Keratinocyte (primary cell): ENCODE measurements around the gene TXNRD1. TPM values are rescaled to one million over a fixed set of nuclear protein-coding genes. Genes with fewer than 3 reads are reported as not detected.

ENCODE experiments used
- DNase-seq: peaks from one replicate; pipeline ENCODE4 v3.0.0-alpha.2; 2011; ENCODE audit warnings: low read depth, missing footprints, low spot score
- FAIRE-seq: peaks from 2 replicates; lab custom pipeline; 2011; peaks lifted over from hg19 to GRCh38; lab: Jason Lieb, UNC
- H2AFZ ChIP-seq: 2 replicates; pipeline ENCODE4 v1.6.0; 2012; ENCODE audit warnings: low read length, control low read depth, inconsistent platforms; ENCODE audit not compliant: control insufficient read depth
- H3K27ac ChIP-seq: 2 replicates; pipeline ENCODE4 v1.5.1; 2011; ENCODE audit warnings: low read length; ENCODE audit not compliant: control insufficient read depth, insufficient read depth
- H3K27me3 ChIP-seq: 3 replicates; pipeline ENCODE4 v1.6.0; 2011; ENCODE audit warnings: low read length; ENCODE audit not compliant: control insufficient read depth, insufficient read depth; ENCODE audit errors: extremely low read depth
- H3K36me3 ChIP-seq, 2 experiments: 2 replicates in 1 of 2; 3 replicates in 1 of 2; pipeline ENCODE4 v1.5.1; 2011; ENCODE audit warnings: low read length in 2 of 2, mild to moderate bottlenecking in 1 of 2; ENCODE audit not compliant: control insufficient read depth in 2 of 2, insufficient read depth in 2 of 2; ENCODE audit errors: extremely low read depth in 1 of 2
- H3K4me1 ChIP-seq: 3 replicates; pipeline ENCODE4 v1.5.1; 2011; ENCODE audit warnings: low read length; ENCODE audit not compliant: control insufficient read depth, insufficient read depth; ENCODE audit errors: extremely low read depth
- H3K4me2 ChIP-seq: 3 replicates; pipeline ENCODE4 v1.6.0; 2011; ENCODE audit warnings: low read depth, low read length; ENCODE audit not compliant: control insufficient read depth, insufficient read depth; ENCODE audit errors: extremely low read depth
- H3K4me3 ChIP-seq, 3 experiments: fragments of 200-600 bp in 1 of 3; sonication (generic) in 1 of 3; 2 replicates in 2 of 3; 3 replicates in 1 of 3; pipeline ENCODE4 v1.5.1; 2011 to 2016; ENCODE audit warnings: low read length in 3 of 3, mild to moderate bottlenecking in 3 of 3, control low read depth in 2 of 3, inconsistent platforms in 1 of 3, low read depth in 1 of 3, mixed read lengths in 1 of 3, mixed run types in 1 of 3, moderate library complexity in 1 of 3; ENCODE audit not compliant: control insufficient read depth in 2 of 3, insufficient read depth in 2 of 3; ENCODE audit errors: extremely low read depth in 1 of 3
- H3K79me2 ChIP-seq: 2 replicates; pipeline ENCODE4 v1.6.0; 2012; ENCODE audit warnings: low read length; ENCODE audit not compliant: control insufficient read depth, insufficient read depth
- H3K9ac ChIP-seq: 3 replicates; pipeline ENCODE4 v1.6.0; 2011; ENCODE audit warnings: low read length; ENCODE audit not compliant: control insufficient read depth, insufficient read depth; ENCODE audit errors: extremely low read depth
- H3K9me1 ChIP-seq: 3 replicates; pipeline ENCODE4 v1.6.0; 2011; ENCODE audit warnings: low read length; ENCODE audit not compliant: control insufficient read depth, insufficient read depth; ENCODE audit errors: extremely low read depth
- H3K9me3 ChIP-seq: 2 replicates; pipeline ENCODE4 v1.5.1; 2012; ENCODE audit warnings: low read depth, low read length; ENCODE audit not compliant: control insufficient read depth
- H4K20me1 ChIP-seq: 3 replicates; pipeline ENCODE4 v1.6.0; 2011; ENCODE audit warnings: low read length; ENCODE audit not compliant: control insufficient read depth, insufficient read depth; ENCODE audit errors: extremely low read depth
- EZH2 ChIP-seq: IDR thresholded peaks from one replicate; pipeline ENCODE4 v1.6.1; 2012; ENCODE audit warnings: inconsistent platforms, mild to moderate bottlenecking, low read length, moderate library complexity
- dilution Hi-C: fragments of 300-500 bp; cut with MboI; formaldehyde crosslinking; loops from one replicate; pipeline ENCODE4 v1.7.0; 2020; ENCODE audit warnings: low sequenced_read_pairs; ENCODE audit not compliant: extremely low pct_ligation_motif_present
- polyA plus RNA-seq, 5 experiments: library from polyadenylated mRNA; depleted of rRNA in 3 of 5; stranded (reverse) in 3 of 5; stranded (forward) in 1 of 5; unstranded in 1 of 5; fragments of >200 nt; gene quantifications; 1 replicate in 1 of 5; 2 replicates in 3 of 5; 3 replicates in 1 of 5; pipeline versions ENCODE4 v1.2.1 to v1.2.3, GENCODE V29; 2011 to 2012; ENCODE audit warnings: missing spikeins in 2 of 5, low read depth in 1 of 5, low replicate concordance in 1 of 5
- TF ChIP-seq, protein P1 (sequence below), 3 experiments: IDR thresholded peaks in 1 of 3; conservative IDR thresholded peaks in 1 of 3; optimal IDR thresholded peaks in 1 of 3; 2 replicates in 2 of 3; 3 replicates in 1 of 3; pipeline versions ENCODE3 to v1.5.1; 2011; ENCODE audit warnings: low read length in 3 of 3, mild to moderate bottlenecking in 3 of 3, moderate library complexity in 2 of 3, control low read depth in 1 of 3, inconsistent platforms in 1 of 3; ENCODE audit not compliant: insufficient read depth in 2 of 3; ENCODE audit errors: extremely low read depth in 1 of 3

The TXNRD1 gene
- polyA plus RNA-seq, 1 donor (not counting 4 experiments of a cell fraction or from before 2014, with no cell fraction given) = 88.9 TPM

DNA sequence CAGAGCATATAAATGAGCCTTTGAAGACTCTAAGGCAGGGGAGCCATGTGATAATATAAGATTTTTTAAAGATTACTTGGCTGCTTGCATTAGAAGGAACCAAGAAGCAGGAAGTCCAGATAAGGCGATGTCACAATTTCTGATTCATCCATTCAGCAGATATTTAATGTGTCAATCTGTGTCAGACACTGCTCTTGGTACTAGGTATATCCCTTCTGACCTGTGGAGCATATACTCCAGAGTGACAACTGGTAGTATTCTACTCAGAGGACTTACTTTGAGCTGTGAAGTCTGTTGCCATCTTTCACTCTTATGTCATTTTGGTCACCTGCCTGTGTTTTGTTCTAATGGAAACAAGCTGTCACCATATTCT, 98.6 kb downstream of the TXNRD1 start:
- dilution Hi-C loops = loop anchor here (25.0 kb wide), 1 partner anchor 102 kb away; the partner anchor contains the start of gene TXNRD1
- Histone ChIP-seq H3K4me1 (no peaks in the 10 kb centered on the region), H3K27me3 (no peaks in the 10 kb centered on the region), H3K4me3 (no peak overlapping the region), H3K79me2 (peaks cover 66% of the 10 kb centered on the region), H3K9me3 (no peaks in the 10 kb centered on the region), H3K36me3 (peaks cover 24 to 57% of the 10 kb centered on the region in 2 experiments), H3K4me2 (no peak overlapping the region), H3K9me1 (no peaks in the 10 kb centered on the region), H3K9ac (no peak overlapping the region), H3K27ac (no peak overlapping the region), H4K20me1 (peaks cover 8% of the 10 kb centered on the region), H2AFZ (no peak overlapping the region)
- no peak for DNase-seq
- peak; percentile 80 for FAIRE-seq
- no peak for TF ChIP-seq EZH2
- TF ChIP-seq, protein P1, sequence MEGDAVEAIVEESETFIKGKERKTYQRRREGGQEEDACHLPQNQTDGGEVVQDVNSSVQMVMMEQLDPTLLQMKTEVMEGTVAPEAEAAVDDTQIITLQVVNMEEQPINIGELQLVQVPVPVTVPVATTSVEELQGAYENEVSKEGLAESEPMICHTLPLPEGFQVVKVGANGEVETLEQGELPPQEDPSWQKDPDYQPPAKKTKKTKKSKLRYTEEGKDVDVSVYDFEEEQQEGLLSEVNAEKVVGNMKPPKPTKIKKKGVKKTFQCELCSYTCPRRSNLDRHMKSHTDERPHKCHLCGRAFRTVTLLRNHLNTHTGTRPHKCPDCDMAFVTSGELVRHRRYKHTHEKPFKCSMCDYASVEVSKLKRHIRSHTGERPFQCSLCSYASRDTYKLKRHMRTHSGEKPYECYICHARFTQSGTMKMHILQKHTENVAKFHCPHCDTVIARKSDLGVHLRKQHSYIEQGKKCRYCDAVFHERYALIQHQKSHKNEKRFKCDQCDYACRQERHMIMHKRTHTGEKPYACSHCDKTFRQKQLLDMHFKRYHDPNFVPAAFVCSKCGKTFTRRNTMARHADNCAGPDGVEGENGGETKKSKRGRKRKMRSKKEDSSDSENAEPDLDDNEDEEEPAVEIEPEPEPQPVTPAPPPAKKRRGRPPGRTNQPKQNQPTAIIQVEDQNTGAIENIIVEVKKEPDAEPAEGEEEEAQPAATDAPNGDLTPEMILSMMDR (optimal IDR thresholded peaks at IDR 0.05 in 1 of 3, IDR thresholded peaks at IDR 0.05 in 1 of 3, conservative IDR thresholded peaks at IDR 0.05 in 1 of 3; ENCODE audit: extremely low read depth in 1 of 3, insufficient read depth in 2 of 3, low read length in 3 of 3) = no peak

DNA sequence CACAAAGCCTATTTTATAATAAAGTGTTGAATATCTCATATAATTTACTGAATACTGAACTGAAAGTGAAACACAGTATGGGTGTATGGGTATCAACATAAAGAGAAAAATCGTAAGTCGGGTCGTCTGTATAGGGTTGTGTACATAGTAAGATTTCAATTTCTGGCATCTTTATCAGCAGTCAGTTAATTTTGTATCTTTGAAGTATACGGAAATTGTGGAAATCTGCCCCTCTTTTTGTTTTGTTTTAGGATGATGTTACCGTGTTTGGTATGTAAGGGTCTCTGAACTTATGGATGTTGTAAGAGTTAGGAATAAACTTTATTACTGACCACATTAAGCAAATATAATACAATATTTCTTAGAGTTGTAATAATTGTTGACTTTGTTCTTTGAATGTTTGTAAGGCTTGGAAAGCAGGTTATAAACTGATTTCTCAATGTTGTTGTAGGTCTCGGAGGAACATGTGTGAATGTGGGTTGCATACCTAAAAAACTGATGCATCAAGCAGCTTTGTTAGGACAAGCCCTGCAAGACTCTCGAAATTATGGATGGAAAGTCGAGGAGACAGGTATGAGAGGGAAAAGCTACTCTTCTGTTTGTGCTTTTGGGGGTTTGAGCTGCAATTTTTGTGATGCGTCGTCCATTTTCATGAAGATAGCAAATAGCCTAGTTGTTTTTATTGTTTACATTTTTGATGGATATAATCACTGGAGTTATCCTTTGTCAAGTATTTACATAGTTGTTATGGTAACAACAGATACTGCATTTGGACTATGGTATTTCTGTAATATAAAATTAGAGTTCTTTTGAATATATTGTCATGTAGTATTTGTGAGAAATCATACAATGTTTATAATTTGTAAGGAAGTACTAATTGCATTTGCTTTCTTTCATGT, 100.0 kb downstream of the TXNRD1 start:
- FAIRE-seq (no peak), DNase-seq (no peak)
- dilution Hi-C loops = loop anchor here (25.0 kb wide), 1 partner anchor 103 kb away; the partner anchor contains the start of gene TXNRD1
- Histone ChIP-seq H3K9me1 (no peaks in the 10 kb centered on the region), H3K9me3 (no peaks in the 10 kb centered on the region), H3K4me3 (no peak overlapping the region), H4K20me1 (peaks cover under 1% of the 10 kb centered on the region), H3K4me1 (no peaks in the 10 kb centered on the region), H3K9ac (no peak overlapping the region), H3K36me3 (peaks cover 27 to 57% of the 10 kb centered on the region in 2 experiments), H3K79me2 (peaks cover 57% of the 10 kb centered on the region), H3K27ac (no peak overlapping the region), H2AFZ (no peak overlapping the region), H3K4me2 (no peak overlapping the region), H3K27me3 (no peaks in the 10 kb centered on the region)
- no peak for TF ChIP-seq EZH2
- TF ChIP-seq, protein P1 (optimal IDR thresholded peaks at IDR 0.05 in 1 of 3, IDR thresholded peaks at IDR 0.05 in 1 of 3, conservative IDR thresholded peaks at IDR 0.05 in 1 of 3; ENCODE audit: extremely low read depth in 1 of 3, insufficient read depth in 2 of 3, low read length in 3 of 3) = no peak
